OCI-LY7 (cell line): Measurements from ENCODE around the gene CEP112.

ENCODE experiments used
- EZH2phosphoT487 ChIP-seq: fragments of 200-600 bp; sonication (generic); IDR thresholded peaks from 2 replicates; pipeline ENCODE4 v1.6.1; 2018; ENCODE audit warnings: low read depth, borderline replicate concordance, mild to moderate bottlenecking, mixed run types, antibody characterized with exemption, low read length, moderate library complexity, mixed read lengths
- TF ChIP-seq, protein P1 (sequence below): fragments of 200-600 bp; sonication (generic); conservative IDR thresholded peaks from 2 replicates; pipeline ENCODE4 v1.5.1; 2014; ENCODE audit warnings: mild to moderate bottlenecking, antibody characterized with exemption, low read length, moderate library complexity, mixed read lengths

DNA sequence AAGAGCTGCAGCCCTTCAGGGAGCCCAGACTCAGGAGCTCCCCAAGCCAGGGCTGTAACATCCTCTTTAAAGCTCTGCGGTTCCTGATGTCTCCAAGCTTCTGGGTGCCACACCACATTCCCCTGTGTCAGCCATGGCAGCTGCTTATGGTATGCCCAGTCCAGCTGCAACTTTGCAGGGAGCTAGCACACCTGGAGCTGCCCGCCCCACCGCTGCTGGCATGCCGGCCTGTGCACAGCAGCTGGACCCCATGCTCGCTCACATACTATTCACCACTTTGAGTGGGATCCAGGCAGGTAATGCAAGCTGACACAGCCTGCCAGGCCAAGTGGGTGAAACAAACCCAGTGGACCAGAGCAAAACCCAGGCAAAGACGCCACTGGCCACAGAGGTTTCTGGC lies 324.9 kb downstream of the CEP112 start:
- TF ChIP-seq, protein P1, sequence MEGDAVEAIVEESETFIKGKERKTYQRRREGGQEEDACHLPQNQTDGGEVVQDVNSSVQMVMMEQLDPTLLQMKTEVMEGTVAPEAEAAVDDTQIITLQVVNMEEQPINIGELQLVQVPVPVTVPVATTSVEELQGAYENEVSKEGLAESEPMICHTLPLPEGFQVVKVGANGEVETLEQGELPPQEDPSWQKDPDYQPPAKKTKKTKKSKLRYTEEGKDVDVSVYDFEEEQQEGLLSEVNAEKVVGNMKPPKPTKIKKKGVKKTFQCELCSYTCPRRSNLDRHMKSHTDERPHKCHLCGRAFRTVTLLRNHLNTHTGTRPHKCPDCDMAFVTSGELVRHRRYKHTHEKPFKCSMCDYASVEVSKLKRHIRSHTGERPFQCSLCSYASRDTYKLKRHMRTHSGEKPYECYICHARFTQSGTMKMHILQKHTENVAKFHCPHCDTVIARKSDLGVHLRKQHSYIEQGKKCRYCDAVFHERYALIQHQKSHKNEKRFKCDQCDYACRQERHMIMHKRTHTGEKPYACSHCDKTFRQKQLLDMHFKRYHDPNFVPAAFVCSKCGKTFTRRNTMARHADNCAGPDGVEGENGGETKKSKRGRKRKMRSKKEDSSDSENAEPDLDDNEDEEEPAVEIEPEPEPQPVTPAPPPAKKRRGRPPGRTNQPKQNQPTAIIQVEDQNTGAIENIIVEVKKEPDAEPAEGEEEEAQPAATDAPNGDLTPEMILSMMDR: no peak
- no peak for TF ChIP-seq EZH2phosphoT487
